WTC11 (cell line): ENCODE data around the gene PDHB. TPM values are rescaled to one million over a fixed set of nuclear protein-coding genes. Genes with fewer than 3 reads are reported as not detected.

Source experiments
- ATAC-seq: fragments of 200-7000 bp; cut with Tn5 transposase; 2 replicates; pipeline ENCODE4 v1.10.0; 2021; ENCODE audit warnings: mild to moderate bottlenecking, moderate library complexity
- CTCF ChIA-PET: fragments of 300-600 bp; sonication (Branson Sonifier 250); formaldehyde crosslinking; loops from one replicate; lab custom pipeline; 2021; ENCODE audit warnings: antibody characterized with exemption; lab: Charles Lee
- POLR2A ChIA-PET: fragments of 350-600 bp; sonication (Branson Sonifier 250); formaldehyde crosslinking; loops from one replicate; lab custom pipeline; 2021; ENCODE audit warnings: antibody characterized with exemption; lab: Charles Lee
- DNase-seq: peaks from one replicate; pipeline ENCODE4 v3.0.0; 2021; ENCODE audit warnings: low spot score
- H3K27ac Mint-ChIP-seq: 2 replicates; pipeline ENCODE4 v1.8.0; 2021; ENCODE audit warnings: mixed read lengths
- H3K27me3 Mint-ChIP-seq: 2 replicates; pipeline ENCODE4 v1.8.0; 2021; ENCODE audit warnings: low read depth, mild to moderate bottlenecking, moderate library complexity, mixed read lengths
- H3K36me3 Mint-ChIP-seq: 2 replicates; pipeline ENCODE4 v1.8.0; 2021; ENCODE audit warnings: mixed read lengths
- H3K4me1 Mint-ChIP-seq: 2 replicates; pipeline ENCODE4 v1.8.0; 2022; ENCODE audit warnings: mixed read lengths
- H3K4me3 Mint-ChIP-seq: 2 replicates; pipeline ENCODE4 v1.8.0; 2021; ENCODE audit warnings: mild to moderate bottlenecking, moderate library complexity, mixed read lengths
- H3K9me3 Mint-ChIP-seq: 2 replicates; pipeline ENCODE4 v1.8.0; 2021; ENCODE audit warnings: mixed read lengths
- ATF6 ChIP-seq: sonication (generic); formaldehyde crosslinking; IDR thresholded peaks from 2 replicates; pipeline ENCODE4 v1.8.1; 2023; ENCODE audit warnings: mild to moderate bottlenecking, missing genetic modification reagents
- E2F5 ChIP-seq: sonication (generic); formaldehyde crosslinking; IDR thresholded peaks from 2 replicates; pipeline ENCODE4 v1.8.1; 2022; ENCODE audit warnings: mild to moderate bottlenecking, moderate library complexity, missing genetic modification reagents
- ELF4 ChIP-seq: sonication (generic); formaldehyde crosslinking; IDR thresholded peaks from 2 replicates; pipeline ENCODE4 v1.8.1; 2022; ENCODE audit warnings: low read depth, mild to moderate bottlenecking, moderate library complexity, missing genetic modification reagents
- ESRRA ChIP-seq: sonication (generic); formaldehyde crosslinking; IDR thresholded peaks from 2 replicates; pipeline ENCODE4 v1.8.1; 2022; ENCODE audit warnings: mild to moderate bottlenecking, missing genetic modification reagents, borderline replicate concordance
- ETV6 ChIP-seq: sonication (generic); formaldehyde crosslinking; IDR thresholded peaks from 2 replicates; pipeline ENCODE4 v1.8.1; 2022; ENCODE audit warnings: mild to moderate bottlenecking, missing genetic modification reagents
- FOXJ3 ChIP-seq: sonication (generic); formaldehyde crosslinking; IDR thresholded peaks from 2 replicates; pipeline ENCODE4 v1.9.0; 2021; ENCODE audit warnings: missing genetic modification reagents, mild to moderate bottlenecking, borderline replicate concordance
- HMGA2 ChIP-seq: fragments of 250-450 bp; sonication (Bioruptor Pico); IDR thresholded peaks from 2 replicates; pipeline ENCODE4 v1.4.0; 2021; ENCODE audit warnings: mild to moderate bottlenecking, moderate library complexity
- IRF1 ChIP-seq: sonication (generic); formaldehyde crosslinking; IDR thresholded peaks from 2 replicates; pipeline ENCODE4 v1.8.0; 2023; ENCODE audit warnings: missing genetic modification reagents
- PRRX2 ChIP-seq: fragments of 250-450 bp; sonication (Bioruptor Pico); IDR thresholded peaks from 2 replicates; pipeline ENCODE4 v1.8.0; 2021; ENCODE audit warnings: mild to moderate bottlenecking
- RELA ChIP-seq: sonication (generic); formaldehyde crosslinking; IDR thresholded peaks from 2 replicates; pipeline ENCODE4 v1.8.1; 2022; ENCODE audit warnings: missing genetic modification reagents, mild to moderate bottlenecking, borderline replicate concordance
- SP1 ChIP-seq: sonication (generic); formaldehyde crosslinking; conservative IDR thresholded peaks from 2 replicates; pipeline ENCODE4 v1.8.1; 2022; ENCODE audit warnings: missing genetic modification reagents
- TP53 ChIP-seq: sonication (generic); formaldehyde crosslinking; IDR thresholded peaks from 2 replicates; pipeline ENCODE4 v1.8.1; 2023; ENCODE audit warnings: mild to moderate bottlenecking, missing genetic modification reagents
- ZNF121 ChIP-seq: sonication (generic); formaldehyde crosslinking; IDR thresholded peaks from 2 replicates; pipeline ENCODE4 v1.8.0; 2023; ENCODE audit warnings: missing genetic modification reagents
- ZNF317 ChIP-seq: sonication (generic); formaldehyde crosslinking; IDR thresholded peaks from 2 replicates; pipeline ENCODE4 v1.8.1; 2023; ENCODE audit warnings: low read depth, mild to moderate bottlenecking, moderate library complexity, missing genetic modification reagents, borderline replicate concordance
- total RNA-seq: library from RNA; stranded (reverse); gene quantifications from 3 replicates; pipeline ENCODE4 v1.2.3, GENCODE V29; 2021
- TF ChIP-seq, protein P1 (sequence below): sonication (generic); formaldehyde crosslinking; IDR thresholded peaks from 2 replicates; pipeline ENCODE4 v1.8.1; 2022; ENCODE audit warnings: low read depth, missing genetic modification reagents, borderline replicate concordance
- TF ChIP-seq, protein P2 (sequence below): sonication (generic); formaldehyde crosslinking; conservative IDR thresholded peaks from 2 replicates; pipeline ENCODE4 v1.8.1; 2023; ENCODE audit warnings: mild to moderate bottlenecking, low read depth, missing genetic modification reagents, moderate library complexity
- TF ChIP-seq, protein P3 (sequence below): sonication (generic); formaldehyde crosslinking; IDR thresholded peaks from 2 replicates; pipeline ENCODE4 v1.8.1; 2023; ENCODE audit warnings: mild to moderate bottlenecking, missing genetic modification reagents, borderline replicate concordance
- TF ChIP-seq, protein P4 (sequence below): fragments of 250-450 bp; sonication (Bioruptor Pico); conservative IDR thresholded peaks from 2 replicates; pipeline ENCODE4 v1.9.0; 2021; ENCODE audit warnings: mild to moderate bottlenecking
- TF ChIP-seq, protein P5 (sequence below): sonication (generic); formaldehyde crosslinking; IDR thresholded peaks from 2 replicates; pipeline ENCODE4 v1.8.1; 2023; ENCODE audit warnings: mild to moderate bottlenecking, missing genetic modification reagents, moderate library complexity
- TF ChIP-seq, protein P6 (sequence below): fragments of 250-450 bp; sonication (Bioruptor Pico); IDR thresholded peaks from 2 replicates; pipeline ENCODE4 v1.9.0; 2021; ENCODE audit warnings: moderate library complexity, mild to moderate bottlenecking, inconsistent platforms, borderline replicate concordance

Gene PDHB
- total RNA-seq, 1 experiment from 2014 or later, result 131 TPM

DNA sequence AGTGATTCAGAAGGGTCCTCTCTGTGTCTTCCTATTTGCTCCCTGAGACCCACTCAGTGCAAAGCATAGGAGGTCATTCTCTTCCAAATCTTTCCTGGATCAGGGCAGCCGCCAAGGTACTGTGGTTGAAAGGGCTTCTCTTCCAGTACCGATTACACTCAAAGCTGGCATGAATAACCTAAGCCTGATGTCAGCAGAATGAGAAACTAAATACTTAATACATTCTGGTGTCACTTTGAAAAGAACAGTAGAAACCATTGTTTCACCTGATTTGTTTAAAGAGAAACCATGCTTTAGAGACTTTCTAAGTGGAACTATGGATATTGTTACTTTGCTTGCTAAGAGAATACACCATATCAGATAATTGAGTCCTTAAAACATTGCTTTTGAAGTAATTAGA is 50.2 kb downstream of the PDHB start (continued):
- TF ChIP-seq, protein P1, sequence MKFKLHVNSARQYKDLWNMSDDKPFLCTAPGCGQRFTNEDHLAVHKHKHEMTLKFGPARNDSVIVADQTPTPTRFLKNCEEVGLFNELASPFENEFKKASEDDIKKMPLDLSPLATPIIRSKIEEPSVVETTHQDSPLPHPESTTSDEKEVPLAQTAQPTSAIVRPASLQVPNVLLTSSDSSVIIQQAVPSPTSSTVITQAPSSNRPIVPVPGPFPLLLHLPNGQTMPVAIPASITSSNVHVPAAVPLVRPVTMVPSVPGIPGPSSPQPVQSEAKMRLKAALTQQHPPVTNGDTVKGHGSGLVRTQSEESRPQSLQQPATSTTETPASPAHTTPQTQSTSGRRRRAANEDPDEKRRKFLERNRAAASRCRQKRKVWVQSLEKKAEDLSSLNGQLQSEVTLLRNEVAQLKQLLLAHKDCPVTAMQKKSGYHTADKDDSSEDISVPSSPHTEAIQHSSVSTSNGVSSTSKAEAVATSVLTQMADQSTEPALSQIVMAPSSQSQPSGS (CRISPR knock-in tag), result no peak
- TF ChIP-seq ESRRA (CRISPR knock-in tag) (no peak), SP1 (no peak), ETV6 (no peak), TP53 (CRISPR knock-in tag) (no peak), FOXJ3 (no peak), E2F5 (CRISPR knock-in tag) (no peak), PRRX2 (no peak), IRF1 (CRISPR knock-in tag) (no peak), ZNF121 (CRISPR knock-in tag) (no peak)
- TF ChIP-seq, protein P2, sequence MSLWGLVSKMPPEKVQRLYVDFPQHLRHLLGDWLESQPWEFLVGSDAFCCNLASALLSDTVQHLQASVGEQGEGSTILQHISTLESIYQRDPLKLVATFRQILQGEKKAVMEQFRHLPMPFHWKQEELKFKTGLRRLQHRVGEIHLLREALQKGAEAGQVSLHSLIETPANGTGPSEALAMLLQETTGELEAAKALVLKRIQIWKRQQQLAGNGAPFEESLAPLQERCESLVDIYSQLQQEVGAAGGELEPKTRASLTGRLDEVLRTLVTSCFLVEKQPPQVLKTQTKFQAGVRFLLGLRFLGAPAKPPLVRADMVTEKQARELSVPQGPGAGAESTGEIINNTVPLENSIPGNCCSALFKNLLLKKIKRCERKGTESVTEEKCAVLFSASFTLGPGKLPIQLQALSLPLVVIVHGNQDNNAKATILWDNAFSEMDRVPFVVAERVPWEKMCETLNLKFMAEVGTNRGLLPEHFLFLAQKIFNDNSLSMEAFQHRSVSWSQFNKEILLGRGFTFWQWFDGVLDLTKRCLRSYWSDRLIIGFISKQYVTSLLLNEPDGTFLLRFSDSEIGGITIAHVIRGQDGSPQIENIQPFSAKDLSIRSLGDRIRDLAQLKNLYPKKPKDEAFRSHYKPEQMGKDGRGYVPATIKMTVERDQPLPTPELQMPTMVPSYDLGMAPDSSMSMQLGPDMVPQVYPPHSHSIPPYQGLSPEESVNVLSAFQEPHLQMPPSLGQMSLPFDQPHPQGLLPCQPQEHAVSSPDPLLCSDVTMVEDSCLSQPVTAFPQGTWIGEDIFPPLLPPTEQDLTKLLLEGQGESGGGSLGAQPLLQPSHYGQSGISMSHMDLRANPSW (CRISPR knock-in tag), result no peak
- TF ChIP-seq, protein P3, sequence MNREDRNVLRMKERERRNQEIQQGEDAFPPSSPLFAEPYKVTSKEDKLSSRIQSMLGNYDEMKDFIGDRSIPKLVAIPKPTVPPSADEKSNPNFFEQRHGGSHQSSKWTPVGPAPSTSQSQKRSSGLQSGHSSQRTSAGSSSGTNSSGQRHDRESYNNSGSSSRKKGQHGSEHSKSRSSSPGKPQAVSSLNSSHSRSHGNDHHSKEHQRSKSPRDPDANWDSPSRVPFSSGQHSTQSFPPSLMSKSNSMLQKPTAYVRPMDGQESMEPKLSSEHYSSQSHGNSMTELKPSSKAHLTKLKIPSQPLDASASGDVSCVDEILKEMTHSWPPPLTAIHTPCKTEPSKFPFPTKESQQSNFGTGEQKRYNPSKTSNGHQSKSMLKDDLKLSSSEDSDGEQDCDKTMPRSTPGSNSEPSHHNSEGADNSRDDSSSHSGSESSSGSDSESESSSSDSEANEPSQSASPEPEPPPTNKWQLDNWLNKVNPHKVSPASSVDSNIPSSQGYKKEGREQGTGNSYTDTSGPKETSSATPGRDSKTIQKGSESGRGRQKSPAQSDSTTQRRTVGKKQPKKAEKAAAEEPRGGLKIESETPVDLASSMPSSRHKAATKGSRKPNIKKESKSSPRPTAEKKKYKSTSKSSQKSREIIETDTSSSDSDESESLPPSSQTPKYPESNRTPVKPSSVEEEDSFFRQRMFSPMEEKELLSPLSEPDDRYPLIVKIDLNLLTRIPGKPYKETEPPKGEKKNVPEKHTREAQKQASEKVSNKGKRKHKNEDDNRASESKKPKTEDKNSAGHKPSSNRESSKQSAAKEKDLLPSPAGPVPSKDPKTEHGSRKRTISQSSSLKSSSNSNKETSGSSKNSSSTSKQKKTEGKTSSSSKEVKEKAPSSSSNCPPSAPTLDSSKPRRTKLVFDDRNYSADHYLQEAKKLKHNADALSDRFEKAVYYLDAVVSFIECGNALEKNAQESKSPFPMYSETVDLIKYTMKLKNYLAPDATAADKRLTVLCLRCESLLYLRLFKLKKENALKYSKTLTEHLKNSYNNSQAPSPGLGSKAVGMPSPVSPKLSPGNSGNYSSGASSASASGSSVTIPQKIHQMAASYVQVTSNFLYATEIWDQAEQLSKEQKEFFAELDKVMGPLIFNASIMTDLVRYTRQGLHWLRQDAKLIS, result no peak
- TF ChIP-seq, protein P4, sequence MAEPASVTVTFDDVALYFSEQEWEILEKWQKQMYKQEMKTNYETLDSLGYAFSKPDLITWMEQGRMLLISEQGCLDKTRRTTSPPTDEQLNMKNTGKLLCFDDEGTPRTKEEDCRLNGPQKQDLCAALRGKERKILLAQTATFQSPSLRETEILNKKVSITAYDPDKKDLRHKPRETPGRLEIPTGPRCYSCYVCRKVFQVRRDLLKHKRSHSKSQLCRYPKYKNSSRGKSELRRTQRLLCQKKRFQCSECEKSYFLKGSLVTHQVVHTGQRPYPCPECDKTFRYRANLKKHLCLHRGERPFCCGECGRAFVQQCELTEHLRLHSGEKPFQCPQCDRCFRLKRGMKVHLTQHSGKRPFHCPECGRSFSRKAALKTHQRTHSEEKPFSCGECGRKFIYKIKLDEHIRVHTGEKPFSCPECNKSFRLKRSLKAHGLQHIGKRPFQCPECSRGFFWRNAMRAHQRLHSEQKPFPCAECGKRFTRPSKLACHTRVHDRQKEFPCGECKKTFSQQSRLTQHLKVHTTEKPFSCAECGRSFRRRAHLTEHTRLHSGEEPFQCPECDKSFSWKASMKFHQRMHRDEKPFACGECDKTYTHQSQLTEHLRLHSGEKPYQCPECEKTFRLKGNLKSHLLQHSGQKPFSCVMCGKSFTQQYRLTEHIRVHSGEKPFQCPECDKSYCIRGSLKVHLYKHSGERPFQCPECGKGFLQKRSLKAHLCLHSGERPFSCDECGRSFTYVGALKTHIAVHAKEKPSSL (CRISPR knock-in tag), result no peak
- TF ChIP-seq, all 79 proteins: peak for 0

GRCh38 chr3:58379351-58380073 is 54.1 kb downstream of the PDHB start:
- Mint-ChIP-seq H3K27ac (no peak overlapping the region), H3K36me3 (no peaks in the 10 kb centered on the region), H3K27me3 (no peaks in the 10 kb centered on the region), H3K9me3 (no peaks in the 10 kb centered on the region), H3K4me3 (no peak overlapping the region), H3K4me1 (peaks cover 11% of the 10 kb centered on the region)
- ChIA-PET POLR2A (no interaction called here), CTCF (interaction anchor here (1.0 to 1.6 kb wide), 2 partner anchors 33 to 202 kb away, joined by 3 to 4 read pairs; no protein-coding TSS in a partner anchor)
- DNase-seq (no peak), ATAC-seq (peak; percentile 48; the same call in 1 of the 2 replicates)
- TF ChIP-seq RELA (no peak), HMGA2 (CRISPR knock-in tag) (no peak), ELF4 (CRISPR knock-in tag) (no peak), ZNF317 (CRISPR knock-in tag) (no peak), ATF6 (no peak)
- TF ChIP-seq, protein P5, sequence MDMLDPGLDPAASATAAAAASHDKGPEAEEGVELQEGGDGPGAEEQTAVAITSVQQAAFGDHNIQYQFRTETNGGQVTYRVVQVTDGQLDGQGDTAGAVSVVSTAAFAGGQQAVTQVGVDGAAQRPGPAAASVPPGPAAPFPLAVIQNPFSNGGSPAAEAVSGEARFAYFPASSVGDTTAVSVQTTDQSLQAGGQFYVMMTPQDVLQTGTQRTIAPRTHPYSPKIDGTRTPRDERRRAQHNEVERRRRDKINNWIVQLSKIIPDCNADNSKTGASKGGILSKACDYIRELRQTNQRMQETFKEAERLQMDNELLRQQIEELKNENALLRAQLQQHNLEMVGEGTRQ, result no peak
- TF ChIP-seq, protein P6, sequence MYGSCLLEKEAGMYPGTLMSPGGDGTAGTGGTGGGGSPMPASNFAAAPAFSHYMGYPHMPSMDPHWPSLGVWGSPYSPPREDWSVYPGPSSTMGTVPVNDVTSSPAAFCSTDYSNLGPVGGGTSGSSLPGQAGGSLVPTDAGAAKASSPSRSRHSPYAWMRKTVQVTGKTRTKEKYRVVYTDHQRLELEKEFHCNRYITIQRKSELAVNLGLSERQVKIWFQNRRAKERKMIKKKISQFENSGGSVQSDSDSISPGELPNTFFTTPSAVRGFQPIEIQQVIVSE, result no peak
